NCI-H2196 (cell line): ENCODE data around the gene ECSIT.
"Not testable (repeated sequence)": the region's sequence is repeated elsewhere in the genome, so short reads cannot be mapped to it uniquely, and the experiment has no call there.

Experiments
- DNase-seq: peaks from one replicate; lab custom pipeline; 2025; ENCODE audit not compliant: unreplicated experiment; lab: John Stamatoyannopoulos, UW

The ECSIT gene

DNA sequence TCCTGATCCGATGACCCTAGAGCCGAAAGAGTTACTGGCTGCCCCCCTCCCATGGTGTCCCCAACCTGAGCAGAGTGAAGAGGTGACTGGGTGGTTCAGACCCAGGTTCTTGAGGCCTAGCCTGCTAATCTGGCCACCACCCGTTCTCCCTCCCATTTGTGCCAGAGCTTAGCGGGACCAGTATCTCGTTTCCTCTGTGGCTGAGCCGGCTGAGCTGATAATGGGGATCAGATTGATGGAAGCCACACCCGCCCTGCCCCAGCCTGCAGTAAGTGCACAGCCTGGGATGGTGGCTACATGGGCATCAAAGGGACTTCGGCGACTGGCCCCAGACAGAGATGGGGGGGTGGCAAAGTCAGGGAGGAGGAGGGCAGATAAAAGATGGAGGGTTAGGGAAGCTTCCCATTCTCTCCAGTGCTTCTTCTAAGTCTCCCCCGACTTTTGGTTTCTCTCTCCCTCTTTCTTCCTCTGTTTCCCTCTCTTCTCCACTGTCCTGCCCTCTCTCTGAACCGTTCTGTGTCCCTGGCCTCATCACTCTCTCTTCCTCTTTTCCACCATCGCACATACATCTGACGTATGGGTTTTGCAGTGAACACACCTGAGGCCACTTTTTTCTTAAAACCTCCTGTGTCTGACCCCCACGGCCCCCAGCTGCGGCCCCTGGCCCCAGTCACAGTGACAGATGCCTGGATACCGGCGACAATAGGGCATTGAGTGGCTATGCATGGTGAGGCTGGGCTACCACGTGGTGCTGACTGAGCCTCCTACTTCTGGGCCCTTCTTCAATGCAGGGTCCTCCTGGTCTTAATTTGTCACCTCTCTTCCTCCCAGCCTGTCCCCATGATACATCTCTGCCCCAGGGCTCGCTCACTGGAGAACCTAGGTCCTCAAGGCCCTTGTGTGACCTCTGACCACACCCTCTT is 50.5 kb downstream of the ECSIT start:
- DNase-seq, result no peak

DNA sequence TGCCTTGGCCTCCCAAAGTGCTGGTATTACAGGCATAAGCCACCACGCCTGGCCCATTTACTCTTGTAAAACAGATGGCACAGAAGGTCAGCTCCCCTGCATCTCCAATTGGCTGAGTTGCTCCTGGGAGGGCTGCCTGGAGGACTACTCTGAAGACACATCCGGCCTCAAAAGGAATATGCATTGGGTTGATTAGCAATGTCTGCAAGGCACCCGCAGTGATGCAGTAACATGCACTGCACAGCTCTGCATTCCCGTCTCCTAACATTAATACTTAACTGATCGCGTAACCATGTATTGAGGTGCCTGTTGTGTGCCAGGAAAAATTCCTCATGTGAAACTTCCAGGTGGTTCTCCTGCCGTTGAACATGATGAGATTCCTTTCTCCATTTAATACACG is 53.1 kb downstream of the ECSIT start:
- no peak for DNase-seq

DNA sequence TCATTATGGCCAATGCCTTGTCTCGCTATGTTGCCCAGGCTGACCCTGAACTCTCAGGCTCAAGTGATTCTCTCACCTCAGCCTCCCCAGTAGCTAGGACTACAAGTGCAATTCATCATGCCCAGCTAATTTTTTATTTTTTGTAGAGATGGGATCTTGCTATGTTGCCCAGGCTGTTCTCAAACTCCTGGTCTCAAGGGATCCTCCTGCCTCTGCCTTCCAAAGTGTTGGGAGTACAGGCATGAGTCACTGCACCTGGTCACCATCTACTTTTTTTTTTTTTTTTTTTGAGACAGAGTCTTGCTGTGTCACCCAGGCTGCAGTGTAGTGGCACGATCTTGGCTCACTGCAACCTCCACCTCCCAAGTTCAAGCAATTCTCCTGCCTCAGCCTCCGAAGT is 53.6 kb downstream of the ECSIT start:
- DNase-seq, result not testable (repeated sequence)

DNA sequence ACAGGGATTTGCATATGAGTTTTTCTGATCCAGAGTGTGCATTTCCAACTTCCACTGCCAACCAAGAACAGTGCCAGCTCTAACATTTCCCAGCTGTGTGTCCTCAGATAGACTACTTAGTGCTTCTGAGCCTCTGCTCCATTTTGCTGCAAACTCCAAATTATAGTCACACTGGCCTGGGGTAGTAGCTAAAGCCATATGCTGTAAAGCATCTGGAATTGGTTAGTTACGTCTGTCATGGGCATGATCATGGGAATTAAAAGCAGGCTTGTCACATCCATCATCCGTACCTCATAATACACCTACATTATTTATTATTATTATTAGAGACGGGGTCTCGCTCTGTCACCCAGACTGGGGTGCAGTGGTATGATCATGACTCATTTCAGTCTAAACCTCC is 55.2 kb downstream of the ECSIT start:
- DNase-seq, result no peak

DNA sequence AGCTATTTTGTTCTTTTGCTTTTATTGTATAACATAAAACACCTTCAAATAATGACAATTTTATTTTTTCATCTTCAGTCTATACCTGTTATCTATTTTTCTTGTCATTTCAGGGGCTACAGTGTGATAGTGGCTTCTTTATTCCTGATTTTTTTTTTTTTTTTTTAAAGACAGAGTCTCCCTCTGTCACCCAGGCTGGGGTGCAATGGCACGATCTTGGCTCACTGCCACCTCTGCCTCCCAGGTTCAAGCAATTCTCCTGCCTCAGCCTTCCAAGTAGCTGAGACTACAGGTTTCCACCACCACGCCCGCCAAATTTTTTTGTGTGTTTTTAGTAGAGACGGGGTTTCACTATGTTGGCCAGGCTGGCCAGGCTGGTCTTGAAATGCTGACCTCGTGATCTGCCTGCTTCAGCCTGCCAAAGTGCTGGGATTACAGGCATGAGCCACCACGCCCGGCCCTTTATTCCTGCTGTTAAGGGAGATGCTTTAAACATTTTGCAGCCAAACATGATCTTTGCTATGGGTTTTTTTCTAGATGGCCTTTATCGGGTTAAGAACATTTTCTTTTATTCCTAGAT is 60.6 kb downstream of the ECSIT start:
- DNase-seq, result not testable (repeated sequence)

DNA sequence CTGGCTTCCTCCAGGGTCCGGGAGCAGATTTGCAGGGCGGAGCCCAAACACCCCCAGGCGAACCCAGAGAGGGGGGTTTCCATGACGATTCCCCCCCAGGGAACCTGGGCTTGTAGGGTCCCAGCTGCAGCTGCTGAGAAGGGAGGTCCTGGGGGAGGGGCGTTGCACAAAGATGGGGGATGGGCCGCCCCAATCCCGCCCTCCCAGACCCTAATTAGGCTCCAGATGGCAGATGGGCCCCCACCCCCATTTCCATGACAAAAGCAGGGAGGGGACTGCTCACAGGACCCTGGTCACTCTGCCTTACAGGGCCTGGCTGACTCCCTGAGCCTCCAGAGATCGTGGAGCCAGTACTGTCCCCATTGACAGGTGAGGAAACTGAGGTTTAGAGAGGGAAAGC is 63.3 kb downstream of the ECSIT start:
- no peak for DNase-seq

DNA sequence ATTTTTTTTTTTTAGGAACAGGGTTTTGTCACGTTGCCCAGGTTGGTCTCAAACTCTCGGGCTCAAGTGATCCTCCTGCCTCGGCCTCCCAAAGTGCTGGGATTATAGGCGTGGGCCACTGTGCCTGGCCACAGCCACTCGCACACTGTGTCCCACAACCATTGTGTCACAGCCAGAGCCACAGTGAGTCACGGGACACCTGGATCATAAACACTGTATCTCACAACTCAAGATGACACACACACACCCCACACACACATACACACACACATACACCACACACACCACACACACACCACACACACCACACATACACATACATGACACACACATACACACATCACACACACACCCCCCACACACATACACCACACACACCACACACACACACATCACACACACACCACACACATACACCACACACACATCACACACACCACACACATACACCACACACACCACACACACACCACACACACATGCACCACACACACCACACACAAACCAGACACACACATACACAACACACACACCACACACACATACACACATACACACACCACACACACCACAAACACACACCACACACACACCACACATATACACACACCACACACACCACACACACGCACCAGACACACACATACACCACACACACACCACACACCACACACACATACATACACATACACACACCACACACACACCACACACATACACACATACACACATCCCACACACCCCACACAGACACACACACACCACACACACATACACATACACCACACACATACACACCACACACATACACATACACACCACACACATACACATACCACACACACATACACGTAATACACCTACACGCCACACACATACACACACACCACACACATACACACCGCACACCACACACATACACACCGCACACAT is 64.3 kb downstream of the ECSIT start:
- DNase-seq, result no peak

DNA sequence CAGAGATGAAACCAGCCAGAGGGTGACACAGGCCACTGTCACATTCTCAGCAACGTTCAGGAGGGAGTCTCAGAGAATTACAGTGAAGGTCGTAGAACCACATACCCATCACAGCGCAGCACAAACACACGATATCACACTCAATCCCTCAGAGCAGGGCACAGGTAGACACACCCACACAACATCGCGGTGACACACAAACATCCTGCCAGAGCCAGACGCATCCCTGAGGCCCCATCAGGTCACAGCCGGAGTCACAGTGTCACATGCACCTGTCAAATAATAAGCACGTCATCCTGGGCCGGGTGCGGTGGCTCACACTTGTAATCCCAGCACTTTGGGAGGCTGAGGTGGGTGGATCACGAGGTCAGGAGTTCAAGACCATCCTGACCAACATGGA is 65.5 kb downstream of the ECSIT start:
- no peak for DNase-seq

DNA sequence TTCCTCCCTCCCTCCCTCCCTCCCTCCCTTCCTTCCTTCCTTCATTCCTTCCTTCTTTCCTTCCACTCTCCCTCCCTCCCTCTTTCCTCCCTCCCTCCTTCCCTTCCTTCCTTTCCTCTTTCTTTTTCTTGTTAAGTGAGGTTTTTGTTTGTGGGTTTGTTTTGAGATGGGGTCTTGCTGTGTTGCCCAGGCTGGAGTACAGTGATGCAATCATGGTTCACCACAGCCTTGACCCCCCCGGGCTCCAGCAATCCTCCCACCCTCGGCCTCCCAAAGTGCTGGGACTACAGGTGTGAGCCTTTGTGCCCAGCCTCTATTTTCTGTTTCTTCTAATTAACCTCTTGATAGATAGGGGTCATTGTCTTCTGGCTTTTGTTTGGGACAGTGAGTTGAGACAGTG is 67.5 kb downstream of the ECSIT start:
- DNase-seq, result no peak

DNA sequence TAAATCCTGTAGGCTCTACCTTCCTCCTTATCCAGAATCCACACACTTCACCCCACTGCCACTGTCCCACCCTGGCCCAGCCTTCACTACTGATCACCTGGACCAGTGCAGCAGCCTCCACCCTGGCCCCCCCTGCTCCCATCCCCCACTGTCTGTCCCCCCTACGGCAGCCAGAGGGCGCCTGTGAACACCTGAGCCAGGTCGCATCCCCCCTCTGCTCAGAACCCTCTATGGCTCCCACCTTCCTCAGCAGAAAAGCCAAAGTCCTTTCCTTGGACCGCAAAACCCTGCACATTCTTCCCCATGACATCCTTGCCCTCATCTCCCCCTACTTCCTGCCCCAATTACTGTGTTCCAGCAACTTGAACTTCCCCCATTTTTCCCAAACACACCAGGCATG is 68.7 kb downstream of the ECSIT start:
- DNase-seq, result no peak

DNA sequence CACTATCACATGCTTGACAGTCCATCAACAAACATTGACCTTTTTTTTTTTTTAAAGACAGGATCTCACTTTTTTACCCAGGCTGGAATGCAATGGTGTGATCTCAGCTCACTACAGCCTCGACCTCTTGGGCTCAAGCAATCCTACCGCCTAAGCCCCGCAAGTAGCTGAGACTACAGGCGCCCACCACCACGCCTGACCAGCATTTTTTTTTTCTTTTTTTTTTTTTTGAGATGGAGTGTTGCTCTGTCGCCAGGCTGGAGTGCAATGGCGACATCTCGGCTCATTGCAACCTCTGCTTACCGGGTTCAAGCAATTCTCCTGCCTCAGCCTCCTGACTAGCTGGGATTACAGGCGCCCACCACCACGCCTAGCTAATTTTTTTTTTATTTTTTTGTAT is 70.0 kb downstream of the ECSIT start:
- DNase-seq, result not testable (repeated sequence)

DNA sequence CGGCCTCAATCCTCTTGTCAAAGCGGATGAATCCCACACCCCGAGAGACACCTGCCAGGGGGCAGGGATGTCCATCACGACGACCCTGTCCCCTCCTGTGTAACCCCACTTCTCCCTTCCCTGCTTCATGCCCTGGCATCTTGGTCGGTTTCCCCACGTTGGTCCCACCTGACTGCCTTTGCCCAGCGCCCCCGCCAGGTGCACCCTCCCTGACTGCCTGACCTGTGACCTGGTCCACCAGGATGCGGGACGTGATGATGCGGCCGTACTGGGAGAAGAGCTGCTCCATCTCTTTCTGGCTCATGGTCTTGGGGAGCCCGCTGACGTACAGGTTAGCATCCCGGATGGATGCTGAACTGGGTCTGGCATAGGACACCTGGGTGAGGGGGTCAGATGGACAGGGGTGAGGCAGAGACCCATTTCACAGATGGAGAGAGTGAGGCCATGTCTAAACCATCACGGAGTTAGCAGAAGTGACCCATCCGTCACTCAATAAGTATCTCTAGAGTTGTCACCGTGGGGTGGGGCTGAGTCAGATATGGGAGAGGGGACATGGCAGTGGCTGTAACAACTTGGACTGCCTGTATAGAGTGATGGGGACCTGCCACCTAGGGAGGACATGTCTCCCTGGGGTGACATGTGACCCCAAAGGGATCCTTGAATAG is 70.6 kb downstream of the ECSIT start:
- no peak for DNase-seq

DNA sequence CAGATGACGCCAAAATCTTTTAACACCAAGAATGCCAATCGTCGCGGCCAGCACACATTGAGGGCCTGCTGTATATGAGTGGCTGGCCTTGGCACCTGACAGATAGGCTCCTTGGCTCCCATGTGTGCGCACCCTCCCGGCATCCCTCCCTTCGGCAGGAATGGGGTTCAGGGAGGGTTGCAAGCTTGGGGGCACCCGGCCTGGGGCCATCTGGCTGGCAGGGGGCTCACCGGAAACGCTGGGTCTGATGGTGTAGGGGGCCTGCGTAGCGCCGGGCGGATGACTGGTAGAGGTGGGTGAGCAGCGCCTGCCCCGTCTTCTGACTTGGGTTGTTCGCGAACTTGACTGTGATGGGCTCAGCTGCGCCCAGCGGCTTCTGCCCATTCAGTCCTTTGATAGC is 71.1 kb downstream of the ECSIT start:
- no peak for DNase-seq

DNA sequence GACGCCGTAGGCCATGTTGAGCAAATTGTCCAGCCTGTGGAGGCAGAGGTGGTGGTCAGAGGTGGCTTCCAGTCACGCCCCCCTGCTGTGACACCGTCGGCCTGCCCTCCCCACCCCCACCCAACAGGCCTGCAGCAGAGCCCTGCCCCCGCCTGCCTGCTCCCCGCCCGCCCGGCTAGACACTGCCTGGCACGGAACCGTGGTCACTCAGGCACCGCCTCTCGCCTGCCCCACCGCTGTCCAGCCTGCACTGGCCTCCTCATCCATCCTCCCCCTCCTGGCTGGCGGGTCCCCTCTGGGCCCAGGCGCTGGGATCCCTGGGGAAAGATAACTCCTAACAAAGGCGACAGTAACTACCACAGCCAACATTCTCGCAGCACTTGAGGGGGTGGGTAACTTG is 71.8 kb downstream of the ECSIT start:
- DNase-seq, result no peak

DNA sequence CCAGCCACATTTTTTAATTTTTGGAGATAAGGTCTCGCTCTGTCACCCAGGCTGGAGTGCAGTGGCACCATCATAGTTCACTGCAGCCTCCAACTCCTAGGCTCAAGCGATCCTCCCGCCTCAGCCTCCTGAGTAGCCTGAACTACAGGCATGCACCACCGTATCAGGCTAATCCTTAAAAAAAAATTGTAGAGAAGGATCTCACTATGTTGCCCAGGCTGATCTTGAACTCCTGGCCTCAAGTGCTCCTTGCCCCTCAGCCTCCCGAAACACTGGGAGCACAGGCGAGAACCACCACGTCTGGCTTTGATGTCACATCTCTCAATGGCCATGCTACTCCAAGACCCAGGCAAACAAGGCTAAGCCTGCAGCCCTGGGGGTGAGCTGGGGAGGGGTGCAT is 72.3 kb downstream of the ECSIT start:
- no peak for DNase-seq
